ENCODE data around the gene ACSM5.
"Not testable (repeated sequence)": the region's sequence is repeated elsewhere in the genome, so short reads cannot be mapped to it uniquely, and the experiment has no call there.

The ACSM5 gene

DNA sequence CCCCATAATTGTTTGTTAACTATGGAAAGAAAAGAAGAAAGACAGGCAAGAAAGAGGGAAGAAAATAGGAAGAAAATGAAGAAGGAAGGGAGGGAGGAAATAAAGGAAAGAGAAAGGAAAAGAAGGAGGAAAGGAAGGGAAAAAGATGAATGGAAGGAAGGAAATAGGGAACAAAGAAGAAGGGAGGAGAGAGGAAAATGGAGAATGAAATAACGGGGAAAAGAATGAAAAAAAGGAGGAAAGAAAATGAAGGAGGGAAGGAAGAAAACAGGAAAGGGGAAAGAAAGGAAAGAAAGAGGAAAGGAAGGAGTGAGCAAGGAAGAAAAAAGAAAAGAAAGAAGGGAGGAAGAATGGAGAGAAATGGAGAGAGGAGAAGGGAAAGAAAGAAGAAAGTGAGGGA lies 21.1 kb downstream of the ACSM5 start:
- H3K4me1 ChIP-seq (ENCODE audit: control insufficient read depth, insufficient read depth, low read length); H3K36me3 ChIP-seq (ENCODE audit: control insufficient read depth, insufficient read depth, low read length); H3K9me3 ChIP-seq (ENCODE audit: control insufficient read depth, insufficient read depth, low read length); H3K9ac ChIP-seq (ENCODE audit: low read depth, low read length); H3K4me3 ChIP-seq (ENCODE audit: low read depth, low read length); H3K27me3 ChIP-seq (ENCODE audit: control insufficient read depth, insufficient read depth, low read length): not testable (repeated sequence)

GRCh38 chr16:20430948-20431347 lies 21.6 kb downstream of the ACSM5 start:
- no peaks in the 10 kb centered on the region for H3K27me3 ChIP-seq (ENCODE audit: control insufficient read depth, insufficient read depth, low read length)
- no peaks in the 10 kb centered on the region for H3K36me3 ChIP-seq (ENCODE audit: control insufficient read depth, insufficient read depth, low read length)
- H3K9me3 ChIP-seq (ENCODE audit: control insufficient read depth, insufficient read depth, low read length) = no peaks in the 10 kb centered on the region
- no peaks in the 10 kb centered on the region for H3K4me1 ChIP-seq (ENCODE audit: control insufficient read depth, insufficient read depth, low read length)
- H3K9ac ChIP-seq (ENCODE audit: low read depth, low read length) = no peak overlapping the region
- no peak overlapping the region for H3K4me3 ChIP-seq (ENCODE audit: low read depth, low read length)

GRCh38 chr16:20438950-20439349 lies 29.6 kb downstream of the ACSM5 start:
- H3K9me3 ChIP-seq (ENCODE audit: control insufficient read depth, insufficient read depth, low read length); H3K4me1 ChIP-seq (ENCODE audit: control insufficient read depth, insufficient read depth, low read length); H3K9ac ChIP-seq (ENCODE audit: low read depth, low read length): not testable (repeated sequence)

DNA sequence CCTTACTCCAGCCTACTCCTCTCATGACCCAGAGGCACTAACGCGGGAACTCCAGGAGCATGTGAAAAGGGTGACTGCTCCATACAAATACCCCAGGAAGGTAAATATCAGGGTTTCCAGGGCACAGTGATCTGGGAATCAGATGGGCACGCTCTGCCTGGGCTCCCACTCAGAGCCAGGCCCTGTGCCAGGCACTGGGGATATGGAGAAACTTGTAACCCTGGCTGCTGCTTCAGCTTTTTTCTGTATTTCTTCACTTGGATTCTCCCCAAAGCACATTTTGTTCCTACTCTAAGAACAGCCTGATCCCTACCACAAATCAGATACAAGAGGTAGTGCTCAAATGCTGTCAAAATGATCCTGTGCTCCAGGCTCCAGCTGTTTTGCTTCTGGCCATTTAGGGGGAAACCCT lies 30.5 kb downstream of the ACSM5 start:
- not testable (repeated sequence) for H3K27me3 ChIP-seq (ENCODE audit: control insufficient read depth, insufficient read depth, low read length); H3K9ac ChIP-seq (ENCODE audit: low read depth, low read length); H3K4me1 ChIP-seq (ENCODE audit: control insufficient read depth, insufficient read depth, low read length); H3K36me3 ChIP-seq (ENCODE audit: control insufficient read depth, insufficient read depth, low read length); H3K9me3 ChIP-seq (ENCODE audit: control insufficient read depth, insufficient read depth, low read length); H3K4me3 ChIP-seq (ENCODE audit: low read depth, low read length)

More at GRCh38 chr16:20438950-20439349, 29.6 kb downstream of the ACSM5 start:
- H3K4me3 ChIP-seq (ENCODE audit: low read depth, low read length); H3K36me3 ChIP-seq (ENCODE audit: control insufficient read depth, insufficient read depth, low read length); H3K27me3 ChIP-seq (ENCODE audit: control insufficient read depth, insufficient read depth, low read length): not testable (repeated sequence)

GRCh38 chr16:20440731-20441130 lies 31.4 kb downstream of the ACSM5 start:
- not testable (repeated sequence) for H3K4me3 ChIP-seq (ENCODE audit: low read depth, low read length); H3K27me3 ChIP-seq (ENCODE audit: control insufficient read depth, insufficient read depth, low read length); H3K36me3 ChIP-seq (ENCODE audit: control insufficient read depth, insufficient read depth, low read length); H3K9me3 ChIP-seq (ENCODE audit: control insufficient read depth, insufficient read depth, low read length); H3K9ac ChIP-seq (ENCODE audit: low read depth, low read length); H3K4me1 ChIP-seq (ENCODE audit: control insufficient read depth, insufficient read depth, low read length)

DNA sequence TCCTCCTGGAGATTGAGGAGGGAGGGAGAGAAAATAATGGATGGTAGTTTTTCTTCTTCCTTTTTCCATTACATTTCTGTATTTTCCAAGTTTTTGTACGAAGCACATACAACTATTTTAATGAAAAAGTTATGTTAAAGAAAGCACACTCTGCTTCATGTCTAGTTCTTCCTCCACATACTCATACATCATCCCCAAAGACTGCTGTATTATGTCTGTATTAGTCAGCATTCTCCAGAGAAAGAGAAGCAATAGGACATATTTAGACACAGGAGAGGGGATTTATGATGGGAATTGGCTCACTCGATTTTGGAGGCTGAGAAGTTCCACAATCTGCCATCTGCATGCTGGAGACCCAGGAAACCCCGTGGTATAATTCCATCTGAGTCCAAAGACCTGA lies 31.9 kb downstream of the ACSM5 start:
- Histone ChIP-seq H3K4me1 (ENCODE audit: control insufficient read depth, insufficient read depth, low read length) (no peaks in the 10 kb centered on the region), H3K9ac (ENCODE audit: low read depth, low read length) (no peak overlapping the region), H3K27me3 (ENCODE audit: control insufficient read depth, insufficient read depth, low read length) (no peaks in the 10 kb centered on the region), H3K9me3 (ENCODE audit: control insufficient read depth, insufficient read depth, low read length) (no peaks in the 10 kb centered on the region), H3K36me3 (ENCODE audit: control insufficient read depth, insufficient read depth, low read length) (no peaks in the 10 kb centered on the region), H3K4me3 (ENCODE audit: low read depth, low read length) (no peak overlapping the region)

DNA sequence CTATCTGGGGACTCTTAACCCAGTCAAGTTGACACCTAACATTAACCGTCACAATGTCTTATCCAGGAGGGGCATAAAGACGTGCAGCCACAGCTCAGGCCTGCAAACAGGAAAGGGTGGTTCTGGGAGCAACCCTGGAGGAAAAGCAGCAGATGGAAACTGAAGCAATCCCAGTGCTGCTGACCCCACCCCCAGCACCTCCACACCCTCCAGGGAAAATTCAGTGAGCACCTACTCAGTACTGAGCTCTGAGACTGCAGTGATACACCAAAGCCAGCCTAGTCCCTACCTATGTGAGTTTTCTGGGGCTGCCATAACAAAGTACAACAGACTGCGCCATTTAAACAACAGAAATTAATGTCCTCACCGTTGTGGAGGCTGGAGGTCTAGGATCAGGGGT lies 32.5 kb downstream of the ACSM5 start:
- not testable (repeated sequence) for H3K36me3 ChIP-seq (ENCODE audit: control insufficient read depth, insufficient read depth, low read length); H3K9ac ChIP-seq (ENCODE audit: low read depth, low read length); H3K27me3 ChIP-seq (ENCODE audit: control insufficient read depth, insufficient read depth, low read length); H3K9me3 ChIP-seq (ENCODE audit: control insufficient read depth, insufficient read depth, low read length); H3K4me3 ChIP-seq (ENCODE audit: low read depth, low read length); H3K4me1 ChIP-seq (ENCODE audit: control insufficient read depth, insufficient read depth, low read length)

- H3K36me3 ChIP-seq (ENCODE audit: control insufficient read depth, insufficient read depth, low read length); H3K27me3 ChIP-seq (ENCODE audit: control insufficient read depth, insufficient read depth, low read length); H3K4me3 ChIP-seq (ENCODE audit: low read depth, low read length); H3K4me1 ChIP-seq (ENCODE audit: control insufficient read depth, insufficient read depth, low read length); H3K9me3 ChIP-seq (ENCODE audit: control insufficient read depth, insufficient read depth, low read length); H3K9ac ChIP-seq (ENCODE audit: low read depth, low read length): not testable (repeated sequence)
Measured at GRCh38 chr16:20446652-20447393, 37.5 kb downstream of the ACSM5 start.

GRCh38 chr16:20451364-20451763 lies 42.0 kb downstream of the ACSM5 start, which contains the start of gene ACSM2A:
Gene ACSM2A (plus strand): TSS chr16:20451521. CDS start chr16:20460115, 8,594 bp downstream.
- H3K4me1 ChIP-seq (ENCODE audit: control insufficient read depth, insufficient read depth, low read length); H3K9ac ChIP-seq (ENCODE audit: low read depth, low read length); H3K4me3 ChIP-seq (ENCODE audit: low read depth, low read length); H3K36me3 ChIP-seq (ENCODE audit: control insufficient read depth, insufficient read depth, low read length); H3K9me3 ChIP-seq (ENCODE audit: control insufficient read depth, insufficient read depth, low read length); H3K27me3 ChIP-seq (ENCODE audit: control insufficient read depth, insufficient read depth, low read length): not testable (repeated sequence)

DNA sequence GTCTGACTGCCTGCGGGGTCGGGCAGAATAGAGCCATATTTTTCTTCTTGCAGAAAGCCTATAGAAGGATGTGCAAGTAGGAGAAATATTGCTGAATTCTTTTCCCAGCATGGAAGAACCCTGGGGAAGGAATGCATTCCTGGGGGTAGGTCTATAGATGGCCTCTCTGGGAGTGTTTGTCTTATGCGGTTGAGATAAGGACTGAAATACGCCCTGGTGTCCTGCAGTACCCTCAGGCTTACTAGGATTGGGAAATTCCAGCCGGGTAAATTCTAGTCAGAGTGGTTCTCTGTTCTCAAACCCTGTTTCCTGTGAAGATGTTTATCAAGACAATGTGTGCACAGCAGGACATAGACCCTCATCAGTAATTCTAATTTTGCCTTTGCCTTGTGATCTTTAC lies 44.3 kb downstream of the ACSM5 start:
- not testable (repeated sequence) for H3K9me3 ChIP-seq (ENCODE audit: control insufficient read depth, insufficient read depth, low read length); H3K36me3 ChIP-seq (ENCODE audit: control insufficient read depth, insufficient read depth, low read length); H3K4me1 ChIP-seq (ENCODE audit: control insufficient read depth, insufficient read depth, low read length); H3K27me3 ChIP-seq (ENCODE audit: control insufficient read depth, insufficient read depth, low read length); H3K9ac ChIP-seq (ENCODE audit: low read depth, low read length); H3K4me3 ChIP-seq (ENCODE audit: low read depth, low read length)

DNA sequence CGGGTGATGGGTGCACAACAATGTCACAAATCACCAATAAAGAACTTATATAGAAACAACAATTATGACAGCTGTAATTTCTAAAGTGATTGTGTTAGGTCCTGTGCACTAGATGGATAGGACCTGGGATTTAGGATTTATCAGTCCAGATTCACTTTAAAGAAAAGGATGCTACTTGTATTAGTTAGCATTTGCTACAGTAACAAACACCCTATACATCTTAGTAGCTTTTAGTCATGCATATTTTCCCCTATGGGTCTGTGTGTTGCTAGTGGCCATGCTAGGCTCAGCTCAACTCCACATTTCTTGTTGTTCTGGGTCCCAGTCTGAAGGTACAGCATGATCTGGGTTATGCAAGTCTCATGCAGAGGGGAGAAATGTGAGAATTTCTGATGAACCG lies 49.9 kb downstream of the ACSM5 start:
- H3K4me3 ChIP-seq (ENCODE audit: low read depth, low read length) = not testable (repeated sequence)

DNA sequence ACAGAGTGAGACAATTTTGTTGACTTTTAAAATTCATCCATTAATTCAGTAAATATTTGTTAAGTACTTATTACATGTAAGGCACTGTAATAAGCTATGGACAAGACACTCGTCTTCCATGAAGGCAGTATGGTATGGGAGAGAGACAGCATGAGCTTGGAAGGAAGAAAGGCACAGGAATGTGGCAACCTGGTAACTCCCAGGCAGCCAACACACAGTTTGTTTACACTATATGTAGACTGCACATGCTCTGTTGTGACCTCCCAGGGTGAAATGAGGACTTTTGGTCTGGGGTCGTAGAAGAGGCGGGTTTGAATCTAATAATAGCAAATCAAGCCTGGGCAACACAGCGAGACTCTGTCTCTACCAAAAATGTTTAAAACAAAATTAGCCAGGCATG lies 51.0 kb downstream of the ACSM5 start:
- not testable (repeated sequence) for H3K4me3 ChIP-seq (ENCODE audit: low read depth, low read length); H3K9me3 ChIP-seq (ENCODE audit: control insufficient read depth, insufficient read depth, low read length); H3K36me3 ChIP-seq (ENCODE audit: control insufficient read depth, insufficient read depth, low read length); H3K27me3 ChIP-seq (ENCODE audit: control insufficient read depth, insufficient read depth, low read length); H3K4me1 ChIP-seq (ENCODE audit: control insufficient read depth, insufficient read depth, low read length); H3K9ac ChIP-seq (ENCODE audit: low read depth, low read length)

More for the DNA sequence above, 49.9 kb downstream of the ACSM5 start:
- not testable (repeated sequence) for H3K9me3 ChIP-seq (ENCODE audit: control insufficient read depth, insufficient read depth, low read length); H3K9ac ChIP-seq (ENCODE audit: low read depth, low read length); H3K36me3 ChIP-seq (ENCODE audit: control insufficient read depth, insufficient read depth, low read length); H3K27me3 ChIP-seq (ENCODE audit: control insufficient read depth, insufficient read depth, low read length); H3K4me1 ChIP-seq (ENCODE audit: control insufficient read depth, insufficient read depth, low read length)
